SK-N-SH (cell line): ENCODE results near the gene ELAPOR1. TPM values are rescaled to one million over a fixed set of nuclear protein-coding genes. Genes with fewer than 3 reads are reported as not detected.

Experiments used
- CTCF ChIA-PET: fragments of 300-600, 350-600 bp; formaldehyde crosslinking; extraction: SDS; loops from one replicate; lab custom pipeline; 2021; lab: Yijun Ruan, JAX
- POLR2A ChIA-PET: fragments of 350-600 bp; sonication (Branson Sonifier 250); formaldehyde crosslinking; extraction: SDS; loops from one replicate; lab custom pipeline; 2020; ENCODE audit warnings: antibody characterized with exemption, inconsistent platforms; lab: Yijun Ruan, JAX
- DNase-seq: peaks from one replicate; pipeline ENCODE4 v3.0.0; 2012
- H2AFZ ChIP-seq: fragments of 200-600 bp; sonication (generic); 2 replicates; pipeline ENCODE4 v1.8.1; 2016; ENCODE audit warnings: antibody characterized with exemption, mild to moderate bottlenecking, low read depth
- H3F3A ChIP-seq: fragments of 200-600 bp; sonication (generic); replicated peaks from 2 replicates; pipeline ENCODE3; 2016; ENCODE audit warnings: antibody characterized with exemption, mild to moderate bottlenecking; ENCODE audit not compliant: insufficient read depth
- H3K27ac ChIP-seq, 2 experiments: fragments of 200-500 bp in 1 of 2; fragments of 200-600 bp in 1 of 2; sonication (Bioruptor generic) in 1 of 2; sonication (generic), shearing (Covaris generic) in 1 of 2; 2 replicates each; pipeline versions ENCODE4 v1.5.1 to v1.6.1; 2014 to 2016; ENCODE audit warnings: low read depth in 2 of 2, inconsistent platforms in 1 of 2, low read length in 1 of 2, mild to moderate bottlenecking in 1 of 2, mixed read lengths in 1 of 2
- H3K27me3 ChIP-seq: fragments of 200-600 bp; sonication (generic), shearing (Covaris generic); 2 replicates; pipeline ENCODE4 v1.6.1; 2016; ENCODE audit warnings: mixed run types; ENCODE audit not compliant: insufficient read depth
- H3K36me3 ChIP-seq, 2 experiments: fragments of 200-500 bp in 1 of 2; fragments of 200-600 bp in 1 of 2; sonication (Bioruptor generic) in 1 of 2; sonication (generic) in 1 of 2; replicated peaks in 1 of 2; 2 replicates each; pipeline versions ENCODE3 to v1.5.1; 2014 to 2016; ENCODE audit warnings: low read length in 1 of 2, mild to moderate bottlenecking in 1 of 2; ENCODE audit not compliant: insufficient read depth in 2 of 2, control insufficient read depth in 1 of 2
- H3K4me1 ChIP-seq, 2 experiments: fragments of 200-500 bp in 1 of 2; fragments of 200-600 bp in 1 of 2; sonication (Bioruptor generic) in 1 of 2; sonication (generic), shearing (Covaris generic) in 1 of 2; 2 replicates each; pipeline versions ENCODE4 v1.5.1 to v1.6.1; 2014 to 2016; ENCODE audit warnings: low read depth in 1 of 2, low read length in 1 of 2, mixed run types in 1 of 2; ENCODE audit not compliant: insufficient read depth in 2 of 2, control insufficient read depth in 1 of 2
- H3K4me2 ChIP-seq: fragments of 200-600 bp; sonication (generic), shearing (Covaris generic); 2 replicates; pipeline ENCODE4 v1.6.1; 2017; ENCODE audit warnings: mixed run types
- H3K4me3 ChIP-seq, 2 experiments: fragments of 200-500 bp in 1 of 2; fragments of 200-600 bp in 1 of 2; sonication (Bioruptor generic) in 1 of 2; sonication (generic), shearing (Covaris generic) in 1 of 2; 2 replicates each; pipeline versions ENCODE4 v1.5.1 to v1.8.1; 2014 to 2016; ENCODE audit warnings: low read depth in 2 of 2, inconsistent platforms in 1 of 2, low read length in 1 of 2, mild to moderate bottlenecking in 1 of 2, mixed read lengths in 1 of 2, moderate library complexity in 1 of 2
- H3K79me2 ChIP-seq: fragments of 200-600 bp; sonication (generic); 2 replicates; pipeline ENCODE4 v1.8.1; 2017; ENCODE audit warnings: mild to moderate bottlenecking; ENCODE audit not compliant: insufficient read depth
- H3K9ac ChIP-seq: fragments of 200-600 bp; sonication (generic); 2 replicates; pipeline ENCODE4 v1.6.1; 2017; ENCODE audit warnings: mixed run types
- H3K9me2 ChIP-seq: fragments of 200-600 bp; sonication (generic); 2 replicates; pipeline ENCODE4 v1.6.1; 2017; ENCODE audit warnings: mixed run types
- H3K9me3 ChIP-seq: fragments of 200-600 bp; sonication (generic); 2 replicates; pipeline ENCODE4 v1.6.1; 2017; ENCODE audit warnings: mixed run types, mild to moderate bottlenecking, moderate library complexity
- H4K20me1 ChIP-seq: fragments of 200-600 bp; sonication (generic); 2 replicates; pipeline ENCODE4 v1.6.1; 2017; ENCODE audit warnings: mild to moderate bottlenecking, mixed run types; ENCODE audit not compliant: insufficient read depth
- CHD2 ChIP-seq: fragments of 150-350 bp; IDR thresholded peaks from 2 replicates; pipeline ENCODE4 v1.6.1; 2018; ENCODE audit warnings: low read length; ENCODE audit not compliant: partially characterized antibody
- CTCF ChIP-seq: fragments of 200-600 bp; sonication (generic); IDR thresholded peaks from 2 replicates; pipeline ENCODE4 v1.6.1; 2017; ENCODE audit warnings: antibody characterized with exemption, mild to moderate bottlenecking, moderate library complexity
- FOXJ3 ChIP-seq: sonication (generic); formaldehyde crosslinking; IDR thresholded peaks from 2 replicates; pipeline ENCODE4 v1.5.1; 2020; ENCODE audit warnings: mild to moderate bottlenecking, missing genetic modification reagents
- JUND ChIP-seq: IDR thresholded peaks from 2 replicates; pipeline ENCODE4 v1.4.0; 2012
- NFIC ChIP-seq: IDR thresholded peaks from 2 replicates; pipeline ENCODE4 v1.4.0; 2012; ENCODE audit warnings: borderline replicate concordance
- POLR2AphosphoS5 ChIP-seq: IDR thresholded peaks from 2 replicates; pipeline ENCODE4 v1.6.1; 2012; ENCODE audit warnings: low read depth, low read length
- RAD21 ChIP-seq: IDR thresholded peaks from 2 replicates; pipeline ENCODE4 v1.6.1; 2012; ENCODE audit warnings: mild to moderate bottlenecking, low read length
- RCOR1 ChIP-seq: fragments of 150-350 bp; IDR thresholded peaks from 2 replicates; pipeline ENCODE4 v1.6.1; 2017; ENCODE audit warnings: antibody characterized with exemption, low read length
- RFX5 ChIP-seq: IDR thresholded peaks from 2 replicates; pipeline ENCODE4 v1.6.1; 2012; ENCODE audit warnings: mild to moderate bottlenecking, improper control_type of control experiment, low read length
- SIN3A ChIP-seq: IDR thresholded peaks from 2 replicates; pipeline ENCODE4 v1.6.1; 2012; ENCODE audit warnings: low read depth, mild to moderate bottlenecking, low read length, moderate library complexity, borderline replicate concordance
- SMC3 ChIP-seq: IDR thresholded peaks from 2 replicates; pipeline ENCODE4 v1.6.1; 2012; ENCODE audit warnings: low read depth, low read length, improper control_type of control experiment
- TAF1 ChIP-seq: IDR thresholded peaks from 2 replicates; pipeline ENCODE4 v1.6.1; 2012; ENCODE audit warnings: low read depth, mild to moderate bottlenecking, low read length, moderate library complexity, borderline replicate concordance
- TCF12 ChIP-seq: IDR thresholded peaks from 2 replicates; pipeline ENCODE4 v1.4.0; 2012
- TEAD4 ChIP-seq: IDR thresholded peaks from 2 replicates; pipeline ENCODE4 v1.4.0; 2012; ENCODE audit warnings: mild to moderate bottlenecking, borderline replicate concordance; ENCODE audit not compliant: insufficient read depth
- YY1 ChIP-seq: IDR thresholded peaks from 2 replicates; pipeline ENCODE4 v1.4.0; 2012; ENCODE audit warnings: low read depth, mild to moderate bottlenecking
- ZBTB33 ChIP-seq: IDR thresholded peaks from 2 replicates; pipeline ENCODE4 v1.4.0; 2012; ENCODE audit warnings: low read depth, borderline replicate concordance
- WGBS: methylation state at CpG from one replicate; pipeline ENCODE4 v1.1.6; 2017; ENCODE audit warnings: low lambda C conversion rate; 5-methylcytosine and 5-hydroxymethylcytosine counted together
- polyA plus RNA-seq, 3 experiments: library from polyadenylated mRNA; depleted of rRNA; stranded (reverse); fragments of >200 nt; gene quantifications; 2 replicates each; pipeline ENCODE4 v1.2.3, GENCODE V29; 2012
- TF ChIP-seq, protein P1 (sequence below): IDR thresholded peaks from 2 replicates; pipeline ENCODE4 v1.4.0; 2012; ENCODE audit warnings: low read depth, borderline replicate concordance
- TF ChIP-seq, protein P2 (sequence below): fragments of 150-350 bp; IDR thresholded peaks from 2 replicates; pipeline ENCODE4 v1.6.1; 2016; ENCODE audit warnings: mild to moderate bottlenecking, low read depth, low read length

Gene ELAPOR1
- polyA plus RNA-seq, 1 of the 3 experiments (the other 2 are of a cell fraction) = 1.2 TPM

DNA sequence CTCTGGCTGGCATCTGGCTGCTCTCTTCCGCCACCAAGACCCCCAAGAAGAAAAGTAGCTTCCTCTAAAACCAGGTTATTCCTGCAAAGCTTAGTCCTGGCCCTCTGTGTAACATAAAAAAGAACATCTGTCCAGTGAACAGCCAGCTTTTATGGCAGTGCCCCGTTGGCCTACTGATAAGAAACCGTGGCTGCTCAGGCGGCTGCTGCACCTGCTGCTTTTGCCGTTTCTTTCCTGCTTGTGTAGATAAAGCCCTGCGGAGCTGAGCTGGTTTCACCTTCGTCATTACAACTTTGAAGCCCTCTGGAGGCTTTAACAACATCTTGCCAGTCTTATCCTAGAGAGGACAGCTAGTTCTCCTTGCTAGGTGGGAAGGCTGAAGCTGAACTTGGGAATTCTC is 20.5 kb downstream of the ELAPOR1 start:
- 78% methylated on average over 6 of the region's 7 CpGs for WGBS

More for the DNA sequence above, 20.5 kb downstream of the ELAPOR1 start:
- Histone ChIP-seq H3F3A (no peaks in the 10 kb centered on the region), H3K9me3 (no peaks in the 10 kb centered on the region), H4K20me1 (no peaks in the 10 kb centered on the region), H3K27me3 (no peaks in the 10 kb centered on the region)
- DNase-seq = no peak
- no peak for TF ChIP-seq TCF12
- TF ChIP-seq NFIC = no peak
- no peak for TF ChIP-seq SIN3A
- TF ChIP-seq RCOR1 = no peak
- no peak for TF ChIP-seq CTCF
- no peak for TF ChIP-seq FOXJ3 (CRISPR knock-in tag)
- no peak for TF ChIP-seq TAF1
- no peak for TF ChIP-seq CHD2
- TF ChIP-seq RAD21 = no peak
- no peak for TF ChIP-seq SMC3
- no peak for TF ChIP-seq JUND
- no peak for TF ChIP-seq YY1
- TF ChIP-seq, protein P1, sequence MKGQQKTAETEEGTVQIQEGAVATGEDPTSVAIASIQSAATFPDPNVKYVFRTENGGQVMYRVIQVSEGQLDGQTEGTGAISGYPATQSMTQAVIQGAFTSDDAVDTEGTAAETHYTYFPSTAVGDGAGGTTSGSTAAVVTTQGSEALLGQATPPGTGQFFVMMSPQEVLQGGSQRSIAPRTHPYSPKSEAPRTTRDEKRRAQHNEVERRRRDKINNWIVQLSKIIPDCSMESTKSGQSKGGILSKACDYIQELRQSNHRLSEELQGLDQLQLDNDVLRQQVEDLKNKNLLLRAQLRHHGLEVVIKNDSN = no peak
- TF ChIP-seq POLR2AphosphoS5 = no peak
- TF ChIP-seq ZBTB33 = no peak
- TF ChIP-seq, protein P2, sequence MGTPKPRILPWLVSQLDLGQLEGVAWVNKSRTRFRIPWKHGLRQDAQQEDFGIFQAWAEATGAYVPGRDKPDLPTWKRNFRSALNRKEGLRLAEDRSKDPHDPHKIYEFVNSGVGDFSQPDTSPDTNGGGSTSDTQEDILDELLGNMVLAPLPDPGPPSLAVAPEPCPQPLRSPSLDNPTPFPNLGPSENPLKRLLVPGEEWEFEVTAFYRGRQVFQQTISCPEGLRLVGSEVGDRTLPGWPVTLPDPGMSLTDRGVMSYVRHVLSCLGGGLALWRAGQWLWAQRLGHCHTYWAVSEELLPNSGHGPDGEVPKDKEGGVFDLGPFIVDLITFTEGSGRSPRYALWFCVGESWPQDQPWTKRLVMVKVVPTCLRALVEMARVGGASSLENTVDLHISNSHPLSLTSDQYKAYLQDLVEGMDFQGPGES = no peak
- TF ChIP-seq TEAD4 = no peak
- TF ChIP-seq RFX5 = no peak
- TF ChIP-seq, all 33 proteins: peak for 0
- H3K9me2 ChIP-seq = no peaks in the 10 kb centered on the region
- H3K9ac ChIP-seq = no peak overlapping the region
- no peak overlapping the region for H3K27ac ChIP-seq
- H3K4me2 ChIP-seq = no peak overlapping the region
- CTCF ChIA-PET = interaction anchor here (1.4 to 2.5 kb wide), 2 partner anchors 22 to 130 kb away, joined by 3 to 13 read pairs; a partner anchor contains a TSS
- H3K4me3 ChIP-seq = no peak overlapping the region
- POLR2A ChIA-PET = no interaction called here
- H3K4me1 ChIP-seq = peaks cover 0 to 8% of the 10 kb centered on the region in 2 experiments; a peak in 2 of 4 replicates
- H2AFZ ChIP-seq = no peak overlapping the region
- H3K36me3 ChIP-seq = no peaks in the 10 kb centered on the region
- H3K79me2 ChIP-seq = no peaks in the 10 kb centered on the region
